HCT116 (cell line): ENCODE measurements around the gene TSC22D1. TPM values are rescaled to one million over a fixed set of nuclear protein-coding genes. Genes with fewer than 3 reads are reported as not detected.

Source experiments
- ATAC-seq: fragments of 200-7000 bp; cut with Tn5 transposase; 2 replicates; pipeline ENCODE4 v1.9.1; 2020; ENCODE audit warnings: mild to moderate bottlenecking, moderate library complexity
- BruUV-seq: library from RNA; stranded (reverse); fragments of 400-500 nt; replicated peaks from 2 replicates; lab custom pipeline; 2021; lab: Mats Ljungman, UMichigan
- CTCF ChIA-PET: fragments of 300-600 bp; sonication (Branson Sonifier 250); formaldehyde crosslinking; loops from one replicate; lab custom pipeline; 2021; ENCODE audit warnings: antibody characterized with exemption; lab: Charles Lee
- POLR2A ChIA-PET: fragments of 300-600, 350-600 bp; sonication (Branson Sonifier 250); formaldehyde crosslinking; loops from one replicate; lab custom pipeline; 2021; ENCODE audit warnings: antibody characterized with exemption; lab: Charles Lee
- RAD21 ChIA-PET, 2 experiments: fragments of 300-600 bp; sonication (Branson Sonifier 250); formaldehyde crosslinking; loops; one replicate each; lab custom pipeline; 2023; ENCODE audit warnings: low total read pairs in 2 of 2; ENCODE audit not compliant: uncharacterized antibody in 2 of 2, unreplicated experiment in 2 of 2, low non-redundant PET in 1 of 2; lab: Charles Lee
- DNase-seq: peaks from one replicate; pipeline ENCODE4 v3.0.0-alpha.2; 2010; ENCODE audit warnings: low read depth, low spot score
- H2AFZ ChIP-seq: fragments of 200-600 bp; shearing (Covaris generic), sonication (generic); 2 replicates; pipeline ENCODE4 v1.6.1; 2017; ENCODE audit warnings: low read depth, mixed run types, mixed read lengths, antibody characterized with exemption, low read length; ENCODE audit not compliant: poor library complexity, severe bottlenecking
- H3K27ac ChIP-seq: 2 replicates; pipeline ENCODE4 v1.5.1; 2012; ENCODE audit warnings: low read depth, low read length
- H3K27me3 ChIP-seq: fragments of 200-600 bp; sonication (generic); 2 replicates; pipeline ENCODE4 v1.6.1; 2016; ENCODE audit warnings: mixed run types, low read length, mixed read lengths; ENCODE audit not compliant: insufficient read depth
- H3K36me3 ChIP-seq, 2 experiments: fragments of 200-500 bp in 1 of 2; fragments of 200-600 bp in 1 of 2; sonication (Bioruptor generic) in 1 of 2; sonication (generic) in 1 of 2; 2 replicates each; pipeline versions ENCODE4 v1.5.1 to v1.6.1; 2014 to 2016; ENCODE audit warnings: low read length in 2 of 2, inconsistent platforms in 1 of 2, mixed read lengths in 1 of 2, mixed run types in 1 of 2; ENCODE audit not compliant: insufficient read depth in 2 of 2, control insufficient read depth in 1 of 2
- H3K4me1 ChIP-seq, 2 experiments: fragments of 200-600 bp in 1 of 2; sonication (generic) in 1 of 2; 2 replicates each; pipeline versions ENCODE4 v1.5.1 to v1.6.1; 2012 to 2017; ENCODE audit warnings: low read length in 2 of 2, inconsistent platforms in 1 of 2, mild to moderate bottlenecking in 1 of 2, mixed read lengths in 1 of 2, mixed run types in 1 of 2, moderate library complexity in 1 of 2; ENCODE audit not compliant: insufficient read depth in 2 of 2, control insufficient read depth in 1 of 2
- H3K4me2 ChIP-seq: fragments of 200-600 bp; sonication (generic); 2 replicates; pipeline ENCODE4 v1.6.1; 2017; ENCODE audit warnings: mixed run types, low read length, mixed read lengths
- H3K4me3 ChIP-seq, 2 experiments: fragments of 200-600 bp in 1 of 2; sonication (generic) in 1 of 2; replicated peaks in 1 of 2; 2 replicates each; pipeline ENCODE4 v1.5.1; 2011 to 2016; ENCODE audit warnings: low read length in 2 of 2, control low read depth in 1 of 2, low read depth in 1 of 2, mild to moderate bottlenecking in 1 of 2, mixed read lengths in 1 of 2, mixed run types in 1 of 2
- H3K79me2 ChIP-seq: fragments of 200-600 bp; sonication (generic); 2 replicates; pipeline ENCODE4 v1.6.1; 2017; ENCODE audit warnings: mild to moderate bottlenecking, mixed run types, low read length, moderate library complexity, mixed read lengths; ENCODE audit not compliant: insufficient read depth
- H3K9ac ChIP-seq: fragments of 200-600 bp; sonication (generic); 2 replicates; pipeline ENCODE4 v1.6.1; 2016; ENCODE audit warnings: low read length, mixed read lengths
- H3K9me2 ChIP-seq: fragments of 200-600 bp; sonication (generic), shearing (Covaris generic); 2 replicates; pipeline ENCODE4 v1.6.1; 2017; ENCODE audit warnings: mixed run types, mild to moderate bottlenecking, moderate library complexity; ENCODE audit not compliant: insufficient read depth
- H3K9me3 ChIP-seq, 2 experiments: fragments of 200-500 bp in 1 of 2; fragments of 200-600 bp in 1 of 2; sonication (Bioruptor generic) in 1 of 2; sonication (generic) in 1 of 2; 2 replicates each; pipeline ENCODE4 v1.6.1; 2014 to 2017; ENCODE audit warnings: low read length in 2 of 2, mixed read lengths in 2 of 2, inconsistent platforms in 1 of 2, low read depth in 1 of 2, mild to moderate bottlenecking in 1 of 2, mixed run types in 1 of 2, moderate library complexity in 1 of 2; ENCODE audit not compliant: control insufficient read depth in 1 of 2, insufficient read depth in 1 of 2
- H4K20me1 ChIP-seq: fragments of 200-600 bp; sonication (generic), shearing (Covaris generic); 2 replicates; pipeline ENCODE4 v1.6.1; 2017; ENCODE audit warnings: mixed run types, mild to moderate bottlenecking, moderate library complexity; ENCODE audit not compliant: insufficient read depth
- CEBPB ChIP-seq: IDR thresholded peaks from 2 replicates; pipeline ENCODE4 v1.6.1; 2012; ENCODE audit warnings: low read depth
- ELF1 ChIP-seq: IDR thresholded peaks from 2 replicates; pipeline ENCODE4 v1.6.1; 2012; ENCODE audit warnings: low read depth, borderline replicate concordance
- EZH2 ChIP-seq: fragments of 200-600 bp; sonication (generic); IDR thresholded peaks from 2 replicates; pipeline ENCODE4 v1.6.1; 2017; ENCODE audit warnings: antibody characterized with exemption, mixed run types
- EZH2phosphoT487 ChIP-seq: fragments of 200-600 bp; IDR thresholded peaks from 2 replicates; pipeline ENCODE4 v1.6.1; 2018; ENCODE audit warnings: antibody characterized with exemption, borderline replicate concordance
- JUND ChIP-seq: IDR thresholded peaks from 2 replicates; pipeline ENCODE4 v1.6.1; 2012
- MAX ChIP-seq: IDR thresholded peaks from 2 replicates; pipeline ENCODE4 v1.6.1; 2012
- SIN3A ChIP-seq: IDR thresholded peaks from 2 replicates; pipeline ENCODE4 v1.6.1; 2012; ENCODE audit warnings: low read depth
- TCF7L2 ChIP-seq: IDR thresholded peaks from 2 replicates; pipeline ENCODE4 v1.7.0; 2011; ENCODE audit warnings: borderline replicate concordance, inconsistent platforms; ENCODE audit not compliant: insufficient read depth, insufficient read length; ENCODE audit errors: extremely low read depth
- YY1 ChIP-seq: IDR thresholded peaks from 2 replicates; pipeline ENCODE4 v1.6.1; 2011; ENCODE audit warnings: low read length, low read depth, moderate library complexity, mild to moderate bottlenecking; ENCODE audit not compliant: insufficient replicate concordance; ENCODE audit errors: extremely low read depth
- ZFX ChIP-seq: fragments of 450-650 bp; IDR thresholded peaks from 2 replicates; pipeline ENCODE4 v1.6.1; 2017
- ZNF274 ChIP-seq: fragments of 200-500 bp; sonication (Bioruptor generic); IDR thresholded peaks from 2 replicates; pipeline ENCODE4 v1.6.1; 2014; ENCODE audit warnings: mild to moderate bottlenecking, low read depth, low read length, inconsistent platforms
- intact Hi-C: fragments of 100-400 bp; cut with micrococcal nuclease; formaldehyde crosslinking; loops from 2 replicates; pipeline ENCODE4 v1.10.0; 2022
- total RNA-seq: library from RNA; stranded (reverse); gene quantifications from one replicate; pipeline ENCODE4 v1.2.1, GENCODE V29; 2021; ENCODE audit not compliant: unreplicated experiment
- TF ChIP-seq, protein P1 (sequence below): IDR thresholded peaks from 2 replicates; pipeline ENCODE4 v1.6.1; 2012
- TF ChIP-seq, protein P2 (sequence below): IDR thresholded peaks from 2 replicates; pipeline ENCODE4 v1.6.1; 2012; ENCODE audit warnings: low read depth

Gene TSC22D1
- total RNA-seq, 1 experiment from 2014 or later = 268 TPM

- H2AFZ ChIP-seq = peak overlapping the region; percentile 61
- ChIA-PET POLR2A (no interaction called here), CTCF (no interaction called here)
- peak overlapping the region; percentile 85 for H3K9ac ChIP-seq
- no peaks in the 10 kb centered on the region for H3K9me2 ChIP-seq
- peaks cover 12% of the 10 kb centered on the region; the same call in 1 of the 2 replicates for H3K79me2 ChIP-seq
- DNase-seq = no peak
- H3K4me3 ChIP-seq = peak overlapping the region; percentile 73 to 88
- peaks cover 0 to 7% of the 10 kb centered on the region in 2 experiments; a peak in 1 of 4 replicates for H3K36me3 ChIP-seq
- H3K27ac ChIP-seq = peak overlapping the region; percentile 87
- peak; percentile 55 for ATAC-seq
- no peak for TF ChIP-seq JUND
- TF ChIP-seq, protein P1, sequence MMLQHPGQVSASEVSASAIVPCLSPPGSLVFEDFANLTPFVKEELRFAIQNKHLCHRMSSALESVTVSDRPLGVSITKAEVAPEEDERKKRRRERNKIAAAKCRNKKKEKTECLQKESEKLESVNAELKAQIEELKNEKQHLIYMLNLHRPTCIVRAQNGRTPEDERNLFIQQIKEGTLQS = no peak
- TF ChIP-seq YY1 = no peak
- TF ChIP-seq ELF1 = no peak
- TF ChIP-seq EZH2phosphoT487 = no peak
- no peak for TF ChIP-seq SIN3A
- no peak for TF ChIP-seq EZH2
- TF ChIP-seq ZNF274 = no peak
- no peak for TF ChIP-seq CEBPB
- peak; percentile 11 for TF ChIP-seq TCF7L2
- TF ChIP-seq, protein P2, sequence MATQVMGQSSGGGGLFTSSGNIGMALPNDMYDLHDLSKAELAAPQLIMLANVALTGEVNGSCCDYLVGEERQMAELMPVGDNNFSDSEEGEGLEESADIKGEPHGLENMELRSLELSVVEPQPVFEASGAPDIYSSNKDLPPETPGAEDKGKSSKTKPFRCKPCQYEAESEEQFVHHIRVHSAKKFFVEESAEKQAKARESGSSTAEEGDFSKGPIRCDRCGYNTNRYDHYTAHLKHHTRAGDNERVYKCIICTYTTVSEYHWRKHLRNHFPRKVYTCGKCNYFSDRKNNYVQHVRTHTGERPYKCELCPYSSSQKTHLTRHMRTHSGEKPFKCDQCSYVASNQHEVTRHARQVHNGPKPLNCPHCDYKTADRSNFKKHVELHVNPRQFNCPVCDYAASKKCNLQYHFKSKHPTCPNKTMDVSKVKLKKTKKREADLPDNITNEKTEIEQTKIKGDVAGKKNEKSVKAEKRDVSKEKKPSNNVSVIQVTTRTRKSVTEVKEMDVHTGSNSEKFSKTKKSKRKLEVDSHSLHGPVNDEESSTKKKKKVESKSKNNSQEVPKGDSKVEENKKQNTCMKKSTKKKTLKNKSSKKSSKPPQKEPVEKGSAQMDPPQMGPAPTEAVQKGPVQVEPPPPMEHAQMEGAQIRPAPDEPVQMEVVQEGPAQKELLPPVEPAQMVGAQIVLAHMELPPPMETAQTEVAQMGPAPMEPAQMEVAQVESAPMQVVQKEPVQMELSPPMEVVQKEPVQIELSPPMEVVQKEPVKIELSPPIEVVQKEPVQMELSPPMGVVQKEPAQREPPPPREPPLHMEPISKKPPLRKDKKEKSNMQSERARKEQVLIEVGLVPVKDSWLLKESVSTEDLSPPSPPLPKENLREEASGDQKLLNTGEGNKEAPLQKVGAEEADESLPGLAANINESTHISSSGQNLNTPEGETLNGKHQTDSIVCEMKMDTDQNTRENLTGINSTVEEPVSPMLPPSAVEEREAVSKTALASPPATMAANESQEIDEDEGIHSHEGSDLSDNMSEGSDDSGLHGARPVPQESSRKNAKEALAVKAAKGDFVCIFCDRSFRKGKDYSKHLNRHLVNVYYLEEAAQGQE = no peak
- peak; percentile 63; the same call in 1 of the 2 replicates for TF ChIP-seq ZFX
- no peak for TF ChIP-seq MAX
- TF ChIP-seq, all 23 proteins: peak for 2
- RAD21 ChIA-PET = no interaction called here
- Histone ChIP-seq H4K20me1 (no peaks in the 10 kb centered on the region), H3K4me1 (peaks cover 3 to 15% of the 10 kb centered on the region in 2 experiments; a peak in 3 of 4 replicates), H3K27me3 (no peaks in the 10 kb centered on the region), H3K4me2 (peak overlapping the region; percentile 93), H3K9me3 (no peaks in the 10 kb centered on the region)
- intact Hi-C loops = loop anchor here (5.0 kb wide), 1 partner anchor 241 kb away; no protein-coding TSS in a partner anchor
- no TSS peak for BruUV-seq
Observed at GRCh38 chr13:44576351-44577235, 463 bp upstream of the TSC22D1 start.
